ENCODE data around the gene GRM7.

The GRM7 gene

DNA sequence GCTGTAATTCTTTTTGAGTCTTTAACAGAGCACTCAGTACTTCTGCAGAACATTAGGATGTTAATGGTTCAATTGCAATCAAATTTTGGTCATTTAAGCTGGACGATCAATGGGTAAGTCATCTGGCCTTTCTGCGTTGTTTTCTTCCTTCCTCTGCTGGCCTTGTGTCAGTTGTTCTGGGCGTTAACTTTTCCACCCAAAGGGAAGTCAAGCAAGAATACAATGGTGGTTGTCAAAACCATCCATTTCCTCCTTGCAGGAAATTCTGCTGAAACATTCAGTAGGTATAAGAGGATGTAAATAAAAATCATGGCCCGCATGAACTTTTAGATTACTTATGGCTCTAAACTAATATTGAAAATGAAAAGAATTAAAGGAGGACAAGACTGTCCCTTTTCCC lies 584.0 kb downstream of the GRM7 start:
- no peak for DNase-seq (ENCODE audit: low read depth)
- no peak for TF ChIP-seq CTCF (conservative IDR thresholded peaks at IDR 0.05; ENCODE audit: low read depth, low read length)
- H3K4me3 ChIP-seq (ENCODE audit: low read length), result no peak overlapping the region

GRCh38 chr3:7445331-7445730 lies 584.4 kb downstream of the GRM7 start:
- no peak for DNase-seq (ENCODE audit: low read depth)
- no peak overlapping the region for H3K4me3 ChIP-seq (ENCODE audit: low read length)
- TF ChIP-seq CTCF (conservative IDR thresholded peaks at IDR 0.05; ENCODE audit: low read depth, low read length), result no peak

DNA sequence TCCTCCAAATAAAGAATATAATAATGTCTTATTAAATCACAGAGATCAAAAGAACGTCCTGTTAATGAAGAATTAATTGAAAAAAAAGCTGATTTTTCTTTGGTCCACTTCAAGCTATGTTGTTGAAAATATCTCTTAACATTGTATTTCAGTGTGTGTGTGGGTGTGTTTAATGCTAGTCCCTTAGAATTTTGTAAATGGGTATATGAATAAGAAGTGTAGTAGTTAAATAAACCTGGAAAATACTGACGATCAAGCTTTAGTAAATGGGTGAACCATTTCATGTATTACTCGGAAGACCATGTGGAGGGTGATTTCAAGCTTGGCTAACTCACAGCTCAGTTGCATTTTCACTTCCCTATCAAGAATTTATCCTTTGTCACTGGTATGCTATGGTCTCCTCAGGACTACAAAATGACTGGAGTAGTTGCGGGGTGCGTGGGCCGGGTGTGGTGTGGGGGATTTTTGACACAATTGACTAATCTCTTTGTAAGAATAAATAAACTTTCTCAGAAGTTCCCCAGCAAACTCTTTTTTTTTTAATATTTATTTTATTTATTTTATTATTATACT lies 586.4 kb downstream of the GRM7 start:
- no peak for DNase-seq (ENCODE audit: low read depth)
- no peak overlapping the region for H3K4me3 ChIP-seq (ENCODE audit: low read length)
- TF ChIP-seq CTCF (conservative IDR thresholded peaks at IDR 0.05; ENCODE audit: low read depth, low read length), result no peak

DNA sequence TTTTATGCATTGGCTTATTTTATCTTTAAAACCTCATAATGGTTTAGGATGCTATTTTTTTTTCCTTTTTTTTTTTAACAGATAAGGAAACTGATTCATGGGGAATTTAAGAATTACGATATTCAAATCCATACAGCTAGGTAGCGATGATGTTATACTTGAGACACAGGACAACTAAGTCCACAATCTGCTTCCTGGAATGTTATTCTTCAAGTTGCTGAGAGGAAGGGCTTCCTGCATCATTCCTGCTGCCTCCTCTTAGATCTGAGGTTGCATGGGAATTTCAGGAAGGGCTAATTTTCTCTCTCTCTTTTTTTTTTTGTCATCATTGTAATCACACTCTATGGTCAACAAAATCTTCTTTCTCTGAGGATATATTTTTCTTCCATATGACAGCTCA lies 595.5 kb downstream of the GRM7 start:
- no peak for DNase-seq (ENCODE audit: low read depth)
- no peak overlapping the region for H3K4me3 ChIP-seq (ENCODE audit: low read length)
- no peak for TF ChIP-seq CTCF (conservative IDR thresholded peaks at IDR 0.05; ENCODE audit: low read depth, low read length)

DNA sequence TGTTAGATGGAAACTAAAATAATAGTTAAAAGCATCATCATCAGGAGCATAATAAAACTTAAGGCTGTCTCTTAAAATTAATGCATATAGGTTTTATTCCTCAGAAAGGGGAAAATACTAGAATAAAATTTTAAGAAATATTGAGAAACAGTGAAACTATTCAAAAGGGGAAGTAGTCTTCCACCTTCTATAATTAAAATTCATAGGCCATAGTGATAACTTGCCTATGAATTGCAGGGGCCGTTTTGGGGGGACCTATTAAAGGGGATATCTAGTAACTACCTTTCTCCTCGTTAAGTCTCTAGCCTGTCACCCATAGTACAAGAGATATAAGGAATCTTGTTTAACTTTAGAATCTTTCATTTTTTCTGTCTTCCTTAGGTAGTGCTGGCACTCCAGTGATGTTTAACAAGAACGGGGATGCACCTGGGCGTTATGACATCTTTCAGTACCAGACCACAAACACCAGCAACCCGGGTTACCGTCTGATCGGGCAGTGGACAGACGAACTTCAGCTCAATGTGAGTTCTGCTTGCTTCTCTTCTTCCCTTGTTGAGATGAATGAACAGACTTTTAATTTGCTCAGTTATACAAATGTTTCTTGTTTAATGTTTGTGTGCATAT lies 600.4 kb downstream of the GRM7 start:
- TF ChIP-seq CTCF (conservative IDR thresholded peaks at IDR 0.05; ENCODE audit: low read depth, low read length), result no peak
- no peak for DNase-seq (ENCODE audit: low read depth)
- H3K4me3 ChIP-seq (ENCODE audit: low read length), result no peak overlapping the region

- no peak overlapping the region for H3K4me3 ChIP-seq (ENCODE audit: low read length)
- TF ChIP-seq CTCF (conservative IDR thresholded peaks at IDR 0.05; ENCODE audit: low read depth, low read length), result no peak
- DNase-seq (ENCODE audit: low read depth), result no peak
These were observed 609.0 kb downstream of the GRM7 start for GRCh38 chr3:7469866-7470265.

DNA sequence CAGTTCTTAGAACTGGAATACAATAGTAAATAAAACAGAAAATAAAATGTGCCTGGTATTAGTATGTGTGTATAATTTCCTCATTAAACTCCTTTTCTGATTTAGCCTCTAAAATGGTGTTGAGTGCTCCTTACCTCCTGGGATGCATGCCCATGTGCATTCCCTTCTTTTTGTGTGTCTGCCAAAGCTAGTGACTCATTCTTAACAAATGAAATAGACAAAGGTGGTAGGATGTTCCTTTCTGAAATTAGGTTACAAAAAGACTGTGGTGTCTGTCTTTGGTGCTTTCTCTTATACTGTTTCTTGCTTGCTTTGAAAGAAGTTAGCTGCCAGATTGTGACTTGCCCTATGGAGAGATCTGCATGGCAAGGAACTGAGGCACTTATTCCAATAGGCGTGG lies 623.7 kb downstream of the GRM7 start:
- TF ChIP-seq CTCF (conservative IDR thresholded peaks at IDR 0.05; ENCODE audit: low read depth, low read length), result no peak
- no peak overlapping the region for H3K4me3 ChIP-seq (ENCODE audit: low read length)
- no peak for DNase-seq (ENCODE audit: low read depth)
